Skeletal muscle cell (primary cell): Measurements from ENCODE around the gene ANKFN1.
A peak's percentile ranks its signal among the peaks of the same experiment; 100 is the strongest.

ENCODE experiments used
- DNase-seq: peaks from one replicate; pipeline ENCODE4 v3.0.0-alpha.2; 2010; ENCODE audit warnings: low read depth
- H3K4me3 ChIP-seq: 2 replicates; pipeline ENCODE4 v1.5.1; 2011; ENCODE audit warnings: low read depth, mild to moderate bottlenecking, control low read depth, low read length, moderate library complexity

The ANKFN1 gene

GRCh38 chr17:56173958-56174835 lies 20.9 kb downstream of the ANKFN1 start:
- DNase-seq = no peak
- no peak overlapping the region for H3K4me3 ChIP-seq

DNA sequence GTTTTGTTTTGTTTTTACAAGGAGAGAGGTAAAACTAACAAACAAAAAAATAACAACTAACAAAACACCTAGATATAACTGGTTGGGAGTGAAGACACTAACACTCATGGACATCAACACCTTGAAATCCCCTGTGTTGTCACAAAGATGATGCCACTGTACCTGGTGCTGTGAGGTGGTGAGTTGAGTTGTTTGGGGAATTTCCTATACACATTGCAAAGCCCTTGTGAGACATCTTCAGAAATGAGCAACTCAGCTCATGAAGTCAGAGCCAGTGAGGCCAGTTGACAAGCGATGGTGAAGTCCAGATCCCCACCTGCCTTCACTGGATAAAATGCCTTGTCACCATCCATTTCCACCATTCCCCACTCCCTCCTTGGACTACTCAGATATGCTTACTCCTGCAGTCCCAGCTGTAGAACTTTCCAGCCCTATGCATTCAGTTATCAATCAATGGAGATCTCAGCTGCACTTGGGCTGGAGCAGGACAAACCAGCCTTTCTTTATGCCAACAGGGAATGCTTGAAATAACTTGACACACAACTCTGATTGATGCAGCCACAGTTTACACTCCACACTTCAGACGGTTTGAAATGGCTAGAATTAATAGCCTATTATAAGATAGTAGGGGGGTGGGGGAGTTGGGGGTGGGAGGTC lies 22.2 kb downstream of the ANKFN1 start:
- no peak overlapping the region for H3K4me3 ChIP-seq
- DNase-seq = no peak

- no peak overlapping the region for H3K4me3 ChIP-seq
- no peak for DNase-seq
These were observed 22.8 kb downstream of the ANKFN1 start for GRCh38 chr17:56176091-56176490.

- no peak overlapping the region for H3K4me3 ChIP-seq
- DNase-seq = no peak
These were observed 24.1 kb downstream of the ANKFN1 start for GRCh38 chr17:56177361-56177760.

DNA sequence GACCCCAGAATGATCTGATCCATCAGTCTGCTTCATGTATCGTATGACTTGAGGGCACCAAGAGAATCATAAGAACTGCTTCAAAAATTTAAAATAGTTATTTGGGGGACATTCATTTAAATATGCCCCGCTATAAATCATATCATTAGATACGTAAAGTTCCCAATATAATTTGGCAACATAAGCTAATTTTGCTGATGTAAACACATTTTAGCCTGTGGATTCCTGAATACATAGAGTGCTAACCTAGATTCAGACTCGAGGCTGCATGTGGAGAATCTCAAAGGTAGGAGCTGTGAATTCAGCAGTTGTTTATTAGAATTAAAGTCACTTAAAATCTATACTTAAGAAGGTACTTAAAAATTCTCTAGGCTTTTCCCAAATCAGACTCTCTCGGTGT lies 24.9 kb downstream of the ANKFN1 start:
- H3K4me3 ChIP-seq = no peak overlapping the region
- DNase-seq = no peak

DNA sequence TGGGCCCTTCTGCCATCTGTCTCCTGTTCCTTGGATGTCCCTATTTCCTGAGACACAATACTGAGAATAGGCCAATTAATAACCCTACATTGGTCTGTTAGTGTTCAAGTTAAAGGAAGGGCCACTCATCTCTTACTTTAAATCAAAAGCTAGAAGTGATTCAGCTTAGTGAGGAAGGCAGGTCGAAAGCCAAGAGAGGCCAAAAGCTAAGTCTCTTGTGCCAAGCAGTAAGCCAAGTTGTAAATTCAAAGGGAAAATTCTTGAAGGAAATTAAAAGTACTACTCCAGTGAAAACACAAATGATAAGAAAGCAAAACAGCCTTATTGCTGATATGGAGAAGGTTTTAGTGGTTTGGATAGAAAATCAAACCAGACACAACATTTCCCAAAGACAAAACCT lies 28.8 kb downstream of the ANKFN1 start:
- H3K4me3 ChIP-seq = no peak overlapping the region
- DNase-seq = no peak

DNA sequence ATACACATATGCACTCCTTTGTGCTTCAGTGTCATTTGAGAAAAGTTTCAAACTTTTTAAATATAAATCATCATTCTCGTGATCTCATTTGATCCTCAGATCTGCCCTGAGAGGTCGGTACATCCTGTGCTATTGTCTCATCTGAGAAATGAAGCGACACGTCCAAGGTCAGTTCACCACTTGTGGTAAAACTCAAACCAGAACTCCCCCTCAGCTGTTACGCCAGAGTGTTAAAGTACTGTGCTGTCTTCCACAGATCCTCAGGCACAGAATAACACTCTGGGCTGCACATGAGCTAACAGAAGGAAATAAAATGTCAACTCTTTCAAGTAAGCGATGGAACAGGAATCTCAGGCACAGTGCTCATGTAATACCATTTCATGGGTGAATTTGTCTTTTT lies 31.4 kb downstream of the ANKFN1 start:
- H3K4me3 ChIP-seq = no peak overlapping the region
- DNase-seq = peak; percentile 72

- peak; percentile 73 for DNase-seq
- H3K4me3 ChIP-seq = no peak overlapping the region
These were observed 32.4 kb downstream of the ANKFN1 start for GRCh38 chr17:56185491-56186221.

DNA sequence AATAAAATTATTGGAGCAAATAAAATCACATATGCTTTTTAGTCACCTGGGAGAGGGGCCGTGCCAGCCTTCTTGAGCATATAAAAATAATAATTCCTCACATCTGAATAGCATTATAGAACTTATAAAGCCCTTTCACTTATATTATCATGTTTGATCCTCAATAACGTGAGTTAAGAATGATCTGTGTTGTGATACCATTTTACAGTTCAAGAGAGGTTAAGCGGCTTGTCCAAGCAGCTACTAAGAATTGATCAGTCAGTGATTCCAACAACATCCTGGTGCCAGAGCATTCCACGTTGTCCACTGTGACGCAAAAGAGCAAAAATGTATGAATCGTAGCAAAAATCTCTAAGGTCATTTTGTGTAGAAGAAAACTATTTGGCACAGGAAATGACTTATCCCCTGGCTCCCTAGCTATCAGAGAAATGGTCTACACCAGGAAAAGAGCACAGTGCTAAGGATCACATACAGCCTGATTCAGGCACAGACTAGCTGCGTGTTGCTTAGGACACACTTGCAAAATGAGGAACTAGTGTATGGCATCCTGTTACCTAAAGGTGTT lies 33.0 kb downstream of the ANKFN1 start:
- H3K4me3 ChIP-seq = no peak overlapping the region
- peak; percentile 83 for DNase-seq

DNA sequence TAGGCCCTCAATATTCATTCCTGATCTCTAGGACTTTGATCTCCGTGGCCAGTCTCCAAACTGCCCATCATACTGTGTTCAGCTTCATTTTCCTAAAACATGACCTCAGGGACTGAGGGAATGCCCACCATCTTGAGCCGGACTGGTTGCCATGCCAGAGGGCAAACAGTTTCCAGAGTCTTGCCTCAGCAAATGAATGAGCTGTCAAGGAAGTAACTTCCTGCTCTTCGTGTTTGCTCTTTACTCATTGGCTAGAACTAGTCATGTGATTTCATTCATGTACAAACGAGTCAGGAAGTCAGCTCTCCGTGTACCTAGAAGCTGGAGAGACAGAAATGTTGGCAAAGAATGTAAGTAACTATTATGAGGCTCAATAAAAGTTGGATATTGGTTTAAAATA lies 50.2 kb downstream of the ANKFN1 start:
- no peak for DNase-seq
- no peak overlapping the region for H3K4me3 ChIP-seq

- DNase-seq = no peak
- no peak overlapping the region for H3K4me3 ChIP-seq
These were observed 53.1 kb downstream of the ANKFN1 start for GRCh38 chr17:56206351-56206750.

DNA sequence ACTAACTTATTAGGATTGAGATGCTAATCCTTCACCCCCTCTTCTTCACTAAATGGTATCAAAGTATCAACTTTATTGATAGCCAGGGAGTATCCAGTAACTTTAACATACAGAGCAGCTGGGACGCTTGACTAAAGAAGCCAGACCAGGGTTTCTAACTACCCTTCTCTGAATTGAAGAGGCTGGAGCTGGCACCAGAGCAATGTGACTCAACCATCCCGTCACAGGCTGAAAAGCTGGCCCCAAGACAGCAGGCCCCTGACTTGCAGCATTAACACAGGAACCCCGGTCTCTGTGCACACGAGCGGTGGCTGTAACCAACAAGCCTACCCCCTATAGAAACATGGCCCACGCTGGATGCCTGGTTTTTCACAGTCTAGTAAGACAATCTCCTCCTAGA lies 59.8 kb downstream of the ANKFN1 start:
- DNase-seq = no peak
- no peak overlapping the region for H3K4me3 ChIP-seq

- no peak for DNase-seq
- no peak overlapping the region for H3K4me3 ChIP-seq
These were observed 64.6 kb downstream of the ANKFN1 start for GRCh38 chr17:56217921-56218320.

DNA sequence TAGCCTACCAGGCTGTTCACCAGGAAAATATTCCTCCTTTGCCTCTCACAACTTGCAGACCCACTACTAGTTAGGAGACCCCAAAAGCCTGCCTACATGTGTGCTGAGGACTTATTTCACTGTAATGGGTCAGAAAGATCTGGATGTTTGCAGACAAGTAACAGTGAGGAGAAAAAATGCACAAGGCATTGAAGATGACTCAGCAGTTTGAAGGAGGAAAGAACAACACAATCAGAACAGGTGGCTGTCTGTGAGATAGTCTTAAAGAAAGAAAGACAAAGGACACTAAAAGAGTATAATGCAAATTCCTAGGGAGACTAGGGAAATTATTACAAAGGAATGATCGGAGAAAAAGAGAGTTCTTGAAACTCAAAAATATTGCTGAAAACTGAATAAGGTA lies 69.0 kb downstream of the ANKFN1 start:
- no peak overlapping the region for H3K4me3 ChIP-seq
- no peak for DNase-seq

DNA sequence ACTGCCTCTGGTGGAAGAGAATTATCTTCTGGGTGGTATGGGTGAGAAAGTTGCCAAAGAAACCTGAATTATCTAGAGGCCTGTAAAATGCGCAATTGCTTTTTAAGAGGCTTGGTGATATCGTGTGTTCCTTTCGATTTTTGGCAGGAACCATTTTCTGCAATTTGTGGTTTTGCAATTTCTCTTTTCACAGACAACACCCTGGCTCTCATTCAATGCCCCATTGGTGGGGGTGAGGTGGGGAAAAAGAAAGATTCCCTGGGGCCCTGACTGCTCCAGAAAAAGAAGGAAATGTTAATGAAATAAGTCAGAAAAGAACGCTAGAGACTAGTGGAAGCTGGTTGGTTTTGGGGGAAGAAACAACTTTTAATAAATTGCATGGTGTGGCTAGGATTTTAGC lies 77.4 kb downstream of the ANKFN1 start:
- H3K4me3 ChIP-seq = no peak overlapping the region
- DNase-seq = peak; percentile 53

DNA sequence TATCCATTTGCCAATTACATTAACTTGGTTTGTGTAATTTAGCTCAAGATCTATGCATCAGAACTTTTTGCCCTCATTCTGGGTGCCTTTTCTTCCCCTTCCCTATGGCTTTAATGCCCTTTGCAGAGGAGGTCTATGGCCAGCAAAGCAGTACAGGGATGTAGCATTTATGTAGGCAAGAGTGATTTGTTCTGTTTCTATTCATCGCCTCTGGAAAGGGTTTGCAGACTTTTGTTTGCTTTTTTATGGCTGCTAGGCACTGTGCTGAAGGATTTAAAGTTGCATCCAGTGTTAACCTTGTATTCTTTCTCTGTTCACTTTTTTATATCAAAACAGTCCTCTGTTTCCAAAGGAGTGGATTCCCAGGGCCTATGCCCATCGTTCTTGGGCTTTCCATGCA lies 78.0 kb downstream of the ANKFN1 start:
- no peak for DNase-seq
- no peak overlapping the region for H3K4me3 ChIP-seq

DNA sequence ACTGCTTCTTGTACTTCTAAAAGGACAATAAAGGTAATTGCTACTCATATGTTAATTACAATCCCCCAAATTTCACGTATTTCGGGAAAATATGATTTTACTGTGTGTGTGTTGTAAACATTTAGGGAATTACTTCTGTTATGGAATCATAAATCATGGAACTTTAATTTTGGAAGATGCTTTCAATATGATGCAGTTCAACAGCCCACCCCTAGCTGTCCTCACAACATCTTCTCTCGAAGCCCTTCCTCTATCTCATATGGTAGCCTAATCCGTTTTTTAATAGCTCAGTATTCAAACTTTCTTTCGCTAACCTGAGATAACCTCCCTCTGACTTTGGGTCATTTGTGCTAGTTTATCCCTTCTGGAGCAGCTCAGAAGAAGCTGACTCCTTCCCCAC lies 78.4 kb downstream of the ANKFN1 start:
- no peak for DNase-seq
- H3K4me3 ChIP-seq = no peak overlapping the region

GRCh38 chr17:56244268-56244890 lies 91.1 kb downstream of the ANKFN1 start:
- DNase-seq = no peak
- H3K4me3 ChIP-seq = no peak overlapping the region

DNA sequence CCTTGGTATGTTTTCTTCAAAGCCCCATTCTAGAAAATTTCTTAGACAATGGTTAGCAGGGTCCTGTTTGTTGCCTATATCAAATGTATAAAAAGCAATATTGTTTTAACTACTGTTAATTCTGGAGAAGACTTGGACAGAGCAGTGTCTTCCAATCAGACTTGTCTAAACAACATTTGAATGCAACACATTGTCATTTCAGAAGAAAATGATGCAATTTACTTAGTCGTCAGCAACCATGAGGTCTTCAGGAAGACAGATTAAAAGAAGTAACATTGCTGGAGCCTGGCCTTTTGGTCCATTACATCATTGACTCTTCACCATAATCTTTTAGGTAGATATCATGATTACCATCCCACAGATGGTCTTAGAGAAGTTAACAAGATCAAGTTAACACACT lies 94.5 kb downstream of the ANKFN1 start:
- no peak overlapping the region for H3K4me3 ChIP-seq
- DNase-seq = no peak

GRCh38 chr17:56257075-56257474 lies 103.8 kb downstream of the ANKFN1 start:
- no peak for DNase-seq
- no peak overlapping the region for H3K4me3 ChIP-seq
